Measurements from ENCODE around the gene PTPRN2.
"Not testable (repeated sequence)": the region's sequence is repeated elsewhere in the genome, so short reads cannot be mapped to it uniquely, and the experiment has no call there.

The PTPRN2 gene

GRCh38 chr7:158039270-158039669, 548.4 kb downstream of the PTPRN2 start:
- no peak overlapping the region for H3K27ac Mint-ChIP-seq
- DNase-seq = no peak
- H3K36me3 Mint-ChIP-seq (ENCODE audit: low read depth) = peaks cover 17% of the 10 kb centered on the region
- no peak for TF ChIP-seq CTCF (IDR thresholded peaks at IDR 0.05)
- no peak overlapping the region for H3K4me3 Mint-ChIP-seq
- peaks cover 37% of the 10 kb centered on the region for H3K9me3 Mint-ChIP-seq
- peaks cover 16% of the 10 kb centered on the region for H3K27me3 Mint-ChIP-seq (ENCODE audit: low read depth, poor library complexity)
- no peaks in the 10 kb centered on the region for H3K4me1 Mint-ChIP-seq

GRCh38 chr7:158037211-158037610, 550.4 kb downstream of the PTPRN2 start:
- Mint-ChIP-seq H3K27me3 (ENCODE audit: low read depth, poor library complexity) (peaks cover 11% of the 10 kb centered on the region), H3K4me3 (no peak overlapping the region), H3K9me3 (peaks cover 58% of the 10 kb centered on the region), H3K4me1 (peaks cover 9% of the 10 kb centered on the region), H3K27ac (no peak overlapping the region), H3K36me3 (ENCODE audit: low read depth) (peaks cover 29% of the 10 kb centered on the region)
- TF ChIP-seq CTCF (IDR thresholded peaks at IDR 0.05) = no peak
- no peak for DNase-seq

GRCh38 chr7:158035343-158035742, 552.3 kb downstream of the PTPRN2 start:
- Mint-ChIP-seq H3K9me3 (peaks cover 49% of the 10 kb centered on the region), H3K27me3 (ENCODE audit: low read depth, poor library complexity) (peaks cover 4% of the 10 kb centered on the region), H3K36me3 (ENCODE audit: low read depth) (peaks cover 27% of the 10 kb centered on the region), H3K27ac (no peak overlapping the region), H3K4me3 (no peak overlapping the region), H3K4me1 (peaks cover 27% of the 10 kb centered on the region)
- DNase-seq = no peak
- TF ChIP-seq CTCF (IDR thresholded peaks at IDR 0.05) = no peak

GRCh38 chr7:158034571-158034970, 553.1 kb downstream of the PTPRN2 start:
- Mint-ChIP-seq H3K4me3 (no peak overlapping the region), H3K36me3 (ENCODE audit: low read depth) (peaks cover 20% of the 10 kb centered on the region), H3K27me3 (ENCODE audit: low read depth, poor library complexity) (peaks cover under 1% of the 10 kb centered on the region), H3K9me3 (peaks cover 41% of the 10 kb centered on the region), H3K4me1 (peaks cover 35% of the 10 kb centered on the region), H3K27ac (peak overlapping the region; percentile 52)
- TF ChIP-seq CTCF (IDR thresholded peaks at IDR 0.05) = no peak
- DNase-seq = no peak

- not testable (repeated sequence) for H3K4me3 Mint-ChIP-seq; DNase-seq; H3K27me3 Mint-ChIP-seq (ENCODE audit: low read depth, poor library complexity)
- Mint-ChIP-seq H3K36me3 (ENCODE audit: low read depth) (peaks cover 14% of the 10 kb centered on the region), H3K27ac (peak overlapping the region; percentile 52), H3K4me1 (peaks cover 41% of the 10 kb centered on the region), H3K9me3 (peaks cover 35% of the 10 kb centered on the region)
Measured at GRCh38 chr7:158033925-158034324, 553.7 kb downstream of the PTPRN2 start.

- peaks cover 14% of the 10 kb centered on the region for H3K36me3 Mint-ChIP-seq (ENCODE audit: low read depth)
- no peaks in the 10 kb centered on the region for H3K27me3 Mint-ChIP-seq (ENCODE audit: low read depth, poor library complexity)
- H3K9me3 Mint-ChIP-seq = peaks cover 32% of the 10 kb centered on the region
- TF ChIP-seq CTCF (IDR thresholded peaks at IDR 0.05) = no peak
- no peak overlapping the region for H3K4me3 Mint-ChIP-seq
- H3K4me1 Mint-ChIP-seq = peaks cover 45% of the 10 kb centered on the region
- H3K27ac Mint-ChIP-seq = peak overlapping the region; percentile 23
- no peak for DNase-seq
Measured at GRCh38 chr7:158033196-158033595, 554.4 kb downstream of the PTPRN2 start.

All from nephron progenitor cell (in vitro differentiated cells).